ENCODE data around the gene ADGRE3. TPM values are rescaled to one million over a fixed set of nuclear protein-coding genes. Genes with fewer than 3 reads are reported as not detected.
"Not testable (repeated sequence)": the region's sequence is repeated elsewhere in the genome, so short reads cannot be mapped to it uniquely, and the experiment has no call there.

Gene ADGRE3
- total RNA-seq, 1 donor from 2014 or later: not detected

- no peak for TF ChIP-seq CTCF (IDR thresholded peaks at IDR 0.05; ENCODE audit: insufficient read depth, low read length, severe bottlenecking)
- Histone ChIP-seq H3K4me3 (ENCODE audit: low read depth, low read length) (no peak overlapping the region), H3K27me3 (ENCODE audit: control insufficient read depth, insufficient read depth, low read length) (no peaks in the 10 kb centered on the region), H3K36me3 (ENCODE audit: control insufficient read depth, insufficient read depth, low read length) (no peaks in the 10 kb centered on the region)
- FAIRE-seq (no peak), DNase-seq (ENCODE audit: low read depth) (no peak)
Observed at GRCh38 chr19:14611051-14611450, 63.6 kb downstream of the ADGRE3 start.

GRCh38 chr19:14606627-14607026, 68.0 kb downstream of the ADGRE3 start:
- H3K4me3 ChIP-seq (ENCODE audit: low read depth, low read length): no peak overlapping the region
- no peak for FAIRE-seq
- DNase-seq (ENCODE audit: low read depth): no peak
- TF ChIP-seq CTCF (IDR thresholded peaks at IDR 0.05; ENCODE audit: insufficient read depth, low read length, severe bottlenecking): no peak
- no peaks in the 10 kb centered on the region for H3K27me3 ChIP-seq (ENCODE audit: control insufficient read depth, insufficient read depth, low read length)
- no peaks in the 10 kb centered on the region for H3K36me3 ChIP-seq (ENCODE audit: control insufficient read depth, insufficient read depth, low read length)

GRCh38 chr19:14603990-14604387, 70.7 kb downstream of the ADGRE3 start:
- FAIRE-seq (no peak), DNase-seq (ENCODE audit: low read depth) (no peak)
- no peaks in the 10 kb centered on the region for H3K36me3 ChIP-seq (ENCODE audit: control insufficient read depth, insufficient read depth, low read length)
- TF ChIP-seq CTCF (IDR thresholded peaks at IDR 0.05; ENCODE audit: insufficient read depth, low read length, severe bottlenecking): no peak
- H3K4me3 ChIP-seq (ENCODE audit: low read depth, low read length): no peak overlapping the region
- H3K27me3 ChIP-seq (ENCODE audit: control insufficient read depth, insufficient read depth, low read length): no peaks in the 10 kb centered on the region

GRCh38 chr19:14599548-14600147, 75.0 kb downstream of the ADGRE3 start:
- FAIRE-seq (no peak), DNase-seq (ENCODE audit: low read depth) (no peak)
- H3K27me3 ChIP-seq (ENCODE audit: control insufficient read depth, insufficient read depth, low read length): no peaks in the 10 kb centered on the region
- H3K4me3 ChIP-seq (ENCODE audit: low read depth, low read length): no peak overlapping the region
- H3K36me3 ChIP-seq (ENCODE audit: control insufficient read depth, insufficient read depth, low read length): no peaks in the 10 kb centered on the region
- no peak for TF ChIP-seq CTCF (IDR thresholded peaks at IDR 0.05; ENCODE audit: insufficient read depth, low read length, severe bottlenecking)

- no peak for TF ChIP-seq CTCF (IDR thresholded peaks at IDR 0.05; ENCODE audit: insufficient read depth, low read length, severe bottlenecking)
- H3K36me3 ChIP-seq (ENCODE audit: control insufficient read depth, insufficient read depth, low read length): no peaks in the 10 kb centered on the region
- no peak overlapping the region for H3K4me3 ChIP-seq (ENCODE audit: low read depth, low read length)
- H3K27me3 ChIP-seq (ENCODE audit: control insufficient read depth, insufficient read depth, low read length): no peaks in the 10 kb centered on the region
- DNase-seq (ENCODE audit: low read depth) (no peak), FAIRE-seq (peak; percentile 7)
Observed at GRCh38 chr19:14595558-14595957, 79.1 kb downstream of the ADGRE3 start.

GRCh38 chr19:14589433-14589832, 85.2 kb downstream of the ADGRE3 start:
- not testable (repeated sequence) for H3K36me3 ChIP-seq (ENCODE audit: control insufficient read depth, insufficient read depth, low read length); H3K27me3 ChIP-seq (ENCODE audit: control insufficient read depth, insufficient read depth, low read length); H3K4me3 ChIP-seq (ENCODE audit: low read depth, low read length); FAIRE-seq; DNase-seq (ENCODE audit: low read depth)

GRCh38 chr19:14585187-14585586, 89.5 kb downstream of the ADGRE3 start:
- H3K4me3 ChIP-seq (ENCODE audit: low read depth, low read length); FAIRE-seq; H3K27me3 ChIP-seq (ENCODE audit: control insufficient read depth, insufficient read depth, low read length); H3K36me3 ChIP-seq (ENCODE audit: control insufficient read depth, insufficient read depth, low read length): not testable (repeated sequence)
- peak; percentile 44 for DNase-seq (ENCODE audit: low read depth)

GRCh38 chr19:14584372-14584771, 90.3 kb downstream of the ADGRE3 start:
- H3K27me3 ChIP-seq (ENCODE audit: control insufficient read depth, insufficient read depth, low read length); H3K4me3 ChIP-seq (ENCODE audit: low read depth, low read length); H3K36me3 ChIP-seq (ENCODE audit: control insufficient read depth, insufficient read depth, low read length); DNase-seq (ENCODE audit: low read depth); FAIRE-seq: not testable (repeated sequence)
